ENCODE results near the gene MKRN1. TPM values are rescaled to one million over a fixed set of nuclear protein-coding genes. Genes with fewer than 3 reads are reported as not detected.
"Not testable (repeated sequence)": the region's sequence is repeated elsewhere in the genome, so short reads cannot be mapped to it uniquely, and the experiment has no call there.

MKRN1 gene
- total RNA-seq, 2 donors from 2014 or later: 39.7 to 62.1 TPM

- Histone ChIP-seq H3K27ac (no peak overlapping the region), H3K36me3 (no peaks in the 10 kb centered on the region), H3K27me3 (replicated peaks; ENCODE audit: insufficient read depth) (no peaks in the 10 kb centered on the region), H3K4me3 (no peak overlapping the region), H3K9me3 (no peaks in the 10 kb centered on the region), H3K4me1 (ENCODE audit: control insufficient read depth in 1 of 2, low read depth in 2 of 2) (peaks cover 0 to 2% of the 10 kb centered on the region in 2 donors)
- ATAC-seq (ENCODE audit: insufficient number of reproducible peaks, low FRiP score, low read depth) (no peak), DNase-seq (ENCODE audit: low spot score) (no peak)
- no peak for TF ChIP-seq CTCF (IDR thresholded peaks at IDR 0.05)
Measured at GRCh38 chr7:140519007-140519399, 39.7 kb upstream of the MKRN1 start.

GRCh38 chr7:140518370-140519006 is 39.2 kb upstream of the MKRN1 start:
- Histone ChIP-seq H3K4me1 (ENCODE audit: control insufficient read depth in 1 of 2, low read depth in 2 of 2) (peaks cover 0 to 2% of the 10 kb centered on the region in 2 donors), H3K4me3 (peak overlapping the region; percentile 43), H3K9me3 (no peaks in the 10 kb centered on the region), H3K27ac (no peak overlapping the region), H3K36me3 (no peaks in the 10 kb centered on the region), H3K27me3 (replicated peaks; ENCODE audit: insufficient read depth) (no peaks in the 10 kb centered on the region)
- ATAC-seq (ENCODE audit: insufficient number of reproducible peaks, low FRiP score, low read depth): no peak
- DNase-seq (ENCODE audit: low spot score): no peak
- TF ChIP-seq CTCF (IDR thresholded peaks at IDR 0.05): no peak

- peak; percentile 32 for ATAC-seq (ENCODE audit: insufficient number of reproducible peaks, low FRiP score, low read depth)
Measured at GRCh38 chr7:140517546-140518369, 38.5 kb upstream of the MKRN1 start.

GRCh38 chr7:140512317-140513000 is 33.2 kb upstream of the MKRN1 start:
- Histone ChIP-seq H3K27ac (no peak overlapping the region), H3K4me3 (no peak overlapping the region), H3K27me3 (replicated peaks; ENCODE audit: insufficient read depth) (no peaks in the 10 kb centered on the region), H3K36me3 (no peaks in the 10 kb centered on the region), H3K4me1 (ENCODE audit: control insufficient read depth in 1 of 2, low read depth in 2 of 2) (peaks cover 0 to 5% of the 10 kb centered on the region in 2 donors), H3K9me3 (no peaks in the 10 kb centered on the region)
- ATAC-seq (ENCODE audit: insufficient number of reproducible peaks, low FRiP score, low read depth) (no peak), DNase-seq (ENCODE audit: low spot score) (no peak)
- no peak for TF ChIP-seq CTCF (IDR thresholded peaks at IDR 0.05)

More at GRCh38 chr7:140517546-140518369, 38.5 kb upstream of the MKRN1 start:
- Histone ChIP-seq H3K27ac (no peak overlapping the region), H3K27me3 (replicated peaks; ENCODE audit: insufficient read depth) (no peaks in the 10 kb centered on the region), H3K4me1 (ENCODE audit: control insufficient read depth in 1 of 2, low read depth in 2 of 2) (peaks cover 0 to 2% of the 10 kb centered on the region in 2 donors), H3K36me3 (no peaks in the 10 kb centered on the region), H3K9me3 (no peaks in the 10 kb centered on the region), H3K4me3 (peak overlapping the region; percentile 43)
- peak; percentile 35 for DNase-seq (ENCODE audit: low spot score)
- TF ChIP-seq CTCF (IDR thresholded peaks at IDR 0.05): peak; percentile 77

- Histone ChIP-seq H3K27me3 (replicated peaks; ENCODE audit: insufficient read depth) (no peaks in the 10 kb centered on the region), H3K36me3 (no peaks in the 10 kb centered on the region), H3K27ac (no peak overlapping the region), H3K4me1 (ENCODE audit: control insufficient read depth in 1 of 2, low read depth in 2 of 2) (peaks cover 10 to 19% of the 10 kb centered on the region in 2 donors), H3K9me3 (no peaks in the 10 kb centered on the region), H3K4me3 (no peak overlapping the region)
- ATAC-seq (ENCODE audit: insufficient number of reproducible peaks, low FRiP score, low read depth): no peak
- no peak for DNase-seq (ENCODE audit: low spot score)
- TF ChIP-seq CTCF (IDR thresholded peaks at IDR 0.05): no peak
Measured at GRCh38 chr7:140509789-140510188, 30.5 kb upstream of the MKRN1 start.

GRCh38 chr7:140507556-140507955 is 28.3 kb upstream of the MKRN1 start:
- not testable (repeated sequence) for H3K9me3 ChIP-seq; H3K4me3 ChIP-seq; ATAC-seq (ENCODE audit: insufficient number of reproducible peaks, low FRiP score, low read depth); H3K27me3 ChIP-seq (replicated peaks; ENCODE audit: insufficient read depth); DNase-seq (ENCODE audit: low spot score); H3K36me3 ChIP-seq
- peaks cover 10 to 19% of the 10 kb centered on the region in 2 donors for H3K4me1 ChIP-seq (ENCODE audit: control insufficient read depth in 1 of 2, low read depth in 2 of 2)
- peak overlapping the region; percentile 52 to 72 for H3K27ac ChIP-seq
